GM10847 (cell line): ENCODE data around the gene SEMA3C.

Experiments used
- POLR2A ChIP-seq: IDR thresholded peaks from 2 replicates; pipeline ENCODE4 v1.6.1; 2011; ENCODE audit not compliant: insufficient read length; ENCODE audit errors: extremely low read depth

Gene SEMA3C

DNA sequence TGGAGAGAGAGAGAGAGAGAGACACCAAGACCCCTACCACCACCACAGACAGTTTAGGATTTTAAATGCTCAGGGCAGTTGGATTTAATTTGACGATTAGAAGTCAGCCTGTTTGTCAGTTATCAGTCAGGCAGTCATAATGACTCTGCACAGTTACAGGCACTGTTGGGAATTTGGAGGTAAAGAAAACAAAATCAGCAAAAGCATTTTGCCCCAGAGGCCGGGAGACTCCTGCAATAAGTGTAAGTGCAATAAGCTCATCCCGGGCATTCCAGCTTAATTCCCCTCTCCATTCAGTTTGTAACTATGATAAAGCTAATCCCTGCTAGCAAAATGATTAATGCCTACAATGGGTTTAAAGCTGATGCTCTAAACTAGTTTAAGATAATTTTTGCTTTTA is 13.5 kb downstream of the SEMA3C start:
- TF ChIP-seq POLR2A: no peak

GRCh38 chr7:80902716-80903308 is 16.0 kb downstream of the SEMA3C start:
- TF ChIP-seq POLR2A: no peak

DNA sequence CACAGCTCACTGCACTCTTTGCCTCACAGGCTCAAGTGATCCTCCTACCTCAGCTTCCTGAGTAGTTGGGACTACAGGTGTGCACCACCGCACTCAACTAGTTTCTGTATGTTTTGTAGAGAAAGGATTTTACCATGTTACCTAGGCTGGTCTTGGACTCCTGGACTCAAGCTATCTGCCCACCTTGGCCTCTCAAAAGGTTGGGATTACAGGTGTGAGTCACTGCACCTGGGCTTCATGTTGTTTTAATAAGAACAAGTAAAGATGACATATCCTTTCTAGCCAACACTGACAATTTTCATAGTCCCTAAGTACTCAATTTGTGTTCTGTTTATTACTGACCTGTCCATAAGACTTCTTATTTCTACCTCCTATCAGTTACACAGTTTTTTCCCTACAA is 16.8 kb downstream of the SEMA3C start:
- TF ChIP-seq POLR2A: no peak

GRCh38 chr7:80900583-80901576 is 18.0 kb downstream of the SEMA3C start:
- no peak for TF ChIP-seq POLR2A

DNA sequence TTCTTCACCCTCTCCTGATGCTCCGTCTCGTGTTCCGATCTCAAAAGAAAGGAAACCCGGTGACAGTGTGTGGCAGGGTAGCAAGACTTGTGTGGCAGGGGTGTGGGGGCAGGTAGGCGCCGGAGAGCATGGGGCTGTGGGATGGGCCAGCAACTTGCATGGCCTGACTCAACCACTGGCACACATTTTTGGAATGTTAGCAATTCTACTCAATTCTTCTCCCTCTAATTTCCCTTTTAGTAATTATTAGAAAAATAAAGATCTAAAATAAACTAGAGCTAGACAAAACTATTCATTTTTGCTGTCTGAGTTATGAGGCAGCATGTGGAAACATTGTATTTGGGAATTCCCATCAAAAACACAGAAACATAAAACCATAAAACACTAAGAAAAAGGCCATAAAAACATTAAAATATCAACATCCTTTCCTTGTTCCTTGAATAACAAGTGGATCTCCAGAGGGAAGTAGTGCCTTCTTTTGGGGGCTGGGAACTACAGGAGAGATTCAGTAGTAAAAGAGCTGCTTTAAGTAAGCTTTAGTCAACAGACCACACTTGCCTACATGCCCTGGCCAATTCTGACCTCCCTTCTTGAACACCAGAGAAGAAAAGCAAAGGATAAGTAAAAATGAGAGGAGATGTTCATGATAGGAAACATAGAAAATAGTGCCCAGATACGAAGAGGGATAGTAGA is 21.8 kb downstream of the SEMA3C start:
- no peak for TF ChIP-seq POLR2A

- TF ChIP-seq POLR2A: no peak
These were observed 23.8 kb downstream of the SEMA3C start for GRCh38 chr7:80895056-80895455.

DNA sequence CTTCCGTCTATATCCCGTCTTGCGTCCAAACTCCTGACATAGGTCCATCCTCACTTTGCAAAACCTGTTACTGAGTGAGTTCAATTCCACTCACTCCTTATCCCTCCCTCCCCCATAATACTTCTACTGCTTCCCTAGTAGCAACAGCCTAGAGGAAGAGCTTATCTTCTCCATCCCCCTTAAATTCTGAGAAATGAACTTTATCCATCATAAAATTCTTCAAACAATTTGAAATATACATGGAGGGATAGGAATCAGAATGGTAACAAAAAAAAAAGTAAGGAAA is 27.6 kb downstream of the SEMA3C start:
- no peak for TF ChIP-seq POLR2A

DNA sequence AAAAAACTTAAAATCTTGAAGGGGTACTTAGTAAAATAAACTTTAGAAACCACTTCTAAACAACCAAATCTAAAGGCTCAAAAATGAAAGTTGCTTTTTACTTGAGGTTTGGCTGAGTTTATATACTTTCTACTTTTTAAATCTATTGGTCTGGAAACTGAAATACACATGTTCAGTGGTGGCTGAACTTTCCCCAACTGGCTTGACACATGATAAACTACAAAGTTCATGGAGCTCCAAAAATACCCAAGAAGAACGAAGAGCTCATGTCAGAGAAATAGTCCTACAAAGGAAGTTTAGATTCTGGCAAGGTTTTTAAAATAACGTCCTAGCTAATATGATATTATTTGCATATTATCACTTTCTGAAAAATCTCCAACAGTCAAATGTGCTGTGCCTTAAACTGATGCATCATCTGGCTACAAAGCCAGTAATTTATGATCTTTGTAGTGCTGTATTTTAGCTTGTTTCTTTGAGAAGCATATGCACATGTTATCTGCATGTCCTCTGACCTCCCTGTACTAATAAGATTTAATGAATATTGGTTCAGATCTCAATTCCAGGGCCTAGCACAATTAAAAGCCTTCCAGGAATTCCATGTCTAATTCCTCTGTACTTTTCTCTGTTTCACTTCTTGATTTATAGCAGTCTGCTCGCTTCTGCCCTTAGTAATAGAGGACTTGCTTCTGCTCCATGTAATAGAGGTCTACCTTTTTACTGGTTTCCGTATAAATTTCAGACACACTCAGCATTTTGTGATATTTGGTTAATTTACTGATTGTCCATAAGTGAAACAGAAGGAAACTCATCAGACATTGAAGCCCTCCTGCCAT is 28.2 kb downstream of the SEMA3C start:
- TF ChIP-seq POLR2A: no peak

- no peak for TF ChIP-seq POLR2A
These were observed 29.3 kb downstream of the SEMA3C start for GRCh38 chr7:80889525-80889924.

DNA sequence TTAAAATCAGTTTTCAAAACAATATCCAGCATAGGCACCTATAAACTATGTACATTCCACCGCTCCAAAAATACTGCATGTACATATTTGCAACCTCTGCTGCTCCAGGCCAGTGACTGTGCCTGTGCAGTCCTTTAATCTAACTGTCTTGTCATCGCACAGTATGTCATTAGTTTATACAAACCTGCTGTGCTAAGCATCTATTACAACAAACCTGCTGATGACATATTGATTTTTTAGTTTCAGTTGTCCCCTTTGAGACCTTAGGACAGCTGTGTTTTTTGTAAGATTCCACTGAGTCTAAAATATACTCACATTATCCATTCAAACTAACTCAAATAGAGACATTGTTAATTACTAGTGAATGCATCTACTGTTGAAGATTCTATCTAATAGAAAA is 33.1 kb downstream of the SEMA3C start:
- no peak for TF ChIP-seq POLR2A

GRCh38 chr7:80884511-80885195 is 34.2 kb downstream of the SEMA3C start:
- no peak for TF ChIP-seq POLR2A

GRCh38 chr7:80883154-80884025 is 35.5 kb downstream of the SEMA3C start:
- TF ChIP-seq POLR2A: no peak

DNA sequence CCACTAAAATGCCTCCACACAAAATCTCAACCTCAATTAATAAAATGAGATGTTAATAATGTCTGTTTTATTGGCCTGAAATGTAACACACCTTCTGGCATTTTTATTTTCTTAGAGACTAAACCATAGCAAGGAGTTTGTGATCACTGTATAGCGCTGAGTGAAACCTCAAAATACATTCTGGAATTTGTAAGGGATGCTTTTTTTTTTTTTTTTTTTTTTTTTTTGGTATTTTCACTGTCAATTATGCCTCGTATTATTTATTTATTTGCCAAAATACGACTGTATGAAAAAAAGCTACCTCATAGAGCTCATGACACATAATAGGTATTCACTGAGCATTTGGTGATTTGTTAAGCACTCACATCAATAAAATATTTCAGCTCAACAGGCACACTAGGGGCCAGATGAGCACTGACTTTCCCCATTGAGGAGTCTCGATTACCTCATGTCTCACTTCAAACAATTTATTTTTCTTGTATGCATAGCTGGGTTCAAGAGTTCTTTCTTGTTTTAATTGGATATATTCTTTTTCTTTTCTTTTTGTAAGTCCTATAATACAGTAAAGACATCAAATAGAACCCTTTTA is 36.5 kb downstream of the SEMA3C start:
- TF ChIP-seq POLR2A: no peak
